ENCODE data around the gene PAGR1. TPM values are rescaled to one million over a fixed set of nuclear protein-coding genes. Genes with fewer than 3 reads are reported as not detected.

The PAGR1 gene
- total and polyA plus RNA-seq, 9 of the 15 experiments (the other 6 are each of a cell fraction or from before 2014, with no cell fraction given): 1.4 to 58.2 (median 16.8) TPM

DNA sequence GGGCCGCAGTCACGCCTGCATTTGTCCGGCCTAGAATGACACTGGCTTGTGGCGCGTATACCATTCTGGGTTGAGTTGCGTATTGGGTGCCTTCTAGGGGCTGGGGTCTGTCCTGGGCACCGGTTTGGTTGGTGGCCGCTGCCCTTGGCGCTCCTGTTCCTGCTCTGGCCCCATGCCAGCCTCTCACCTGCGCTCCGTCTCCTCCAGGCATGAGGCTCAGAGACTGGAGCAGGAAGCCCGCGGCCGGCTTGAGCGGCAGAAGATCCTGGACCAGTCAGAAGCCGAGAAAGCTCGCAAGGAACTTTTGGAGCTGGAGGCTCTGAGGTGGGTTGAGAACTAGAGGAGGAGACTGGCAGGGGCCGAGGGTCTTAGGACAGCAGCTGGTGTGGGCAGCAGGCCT is 29.7 kb downstream of the PAGR1 start:
- no peak for FAIRE-seq
- no TSS peak for BruUV-seq (replicated peaks)
- POLR2A ChIA-PET: interaction anchor here (1.2 kb wide), 1 partner anchor 11 kb away, joined by 4 read pairs; no protein-coding TSS in a partner anchor
- no peaks in the 10 kb centered on the region for H4K20me1 ChIP-seq (replicated peaks; ENCODE audit: control insufficient read depth, insufficient read depth, low read length)
- DNase-seq (ENCODE audit: extremely low read depth in 1 of 4, low spot score in 3 of 4): no peak
- in situ Hi-C loops (cut with MboI): no loop called here
- H3K4me3 ChIP-seq: no peak overlapping the region
- intact Hi-C loops (cut with micrococcal nuclease): no loop called here
- 76% methylated on average over 16 of the region's 18 CpGs for WGBS (ENCODE audit: insufficient coverage, low coverage, missing lambda C conversion rate)
- H3K36me3 ChIP-seq (ENCODE audit: control insufficient read depth, insufficient read depth, low read length): no peaks in the 10 kb centered on the region
- 0 out of 5 replicates have a peak, but pooled peaks cover 0 to 4% of the 10 kb centered on the region in 2 experiments for H3K27me3 ChIP-seq (ENCODE audit: control insufficient read depth in 2 of 2, insufficient read depth in 2 of 2, low read length in 2 of 2)
- H2AFZ ChIP-seq (ENCODE audit: low read depth, low read length): no peak overlapping the region
- H3K9me1 ChIP-seq (ENCODE audit: control insufficient read depth, insufficient read depth, low read length): no peaks in the 10 kb centered on the region
- peaks cover 0 to 36% of the 10 kb centered on the region in 2 experiments; a peak in 2 of 5 replicates for H3K4me1 ChIP-seq (replicated peaks in 1 of 2; ENCODE audit: control insufficient read depth in 2 of 2, insufficient read depth in 2 of 2, low read length in 2 of 2)
- CTCF ChIA-PET (ENCODE audit: low intra/inter-chr PET ratio): no interaction called here
- H3K4me2 ChIP-seq (ENCODE audit: insufficient read depth, low read length): no peak overlapping the region
- peak overlapping the region in 1 of 2 experiments; percentile 71; a peak in 2 of 4 replicates for H3K9ac ChIP-seq (ENCODE audit: insufficient read depth in 1 of 2, low read depth in 2 of 2, low read length in 2 of 2)
- H3K27ac ChIP-seq (ENCODE audit: extremely low read depth, low read depth, low read length): no peak overlapping the region
- TF ChIP-seq NFIC (IDR thresholded peaks at IDR 0.05) (0 out of 2 replicates have a peak, but pooled peaks have one; percentile 36), TCFL5 (CRISPR knock-in tag; conservative IDR thresholded peaks at IDR 0.05) (no peak), ARNT (IDR thresholded peaks at IDR 0.05) (no peak)
- TF ChIP-seq, protein P1, sequence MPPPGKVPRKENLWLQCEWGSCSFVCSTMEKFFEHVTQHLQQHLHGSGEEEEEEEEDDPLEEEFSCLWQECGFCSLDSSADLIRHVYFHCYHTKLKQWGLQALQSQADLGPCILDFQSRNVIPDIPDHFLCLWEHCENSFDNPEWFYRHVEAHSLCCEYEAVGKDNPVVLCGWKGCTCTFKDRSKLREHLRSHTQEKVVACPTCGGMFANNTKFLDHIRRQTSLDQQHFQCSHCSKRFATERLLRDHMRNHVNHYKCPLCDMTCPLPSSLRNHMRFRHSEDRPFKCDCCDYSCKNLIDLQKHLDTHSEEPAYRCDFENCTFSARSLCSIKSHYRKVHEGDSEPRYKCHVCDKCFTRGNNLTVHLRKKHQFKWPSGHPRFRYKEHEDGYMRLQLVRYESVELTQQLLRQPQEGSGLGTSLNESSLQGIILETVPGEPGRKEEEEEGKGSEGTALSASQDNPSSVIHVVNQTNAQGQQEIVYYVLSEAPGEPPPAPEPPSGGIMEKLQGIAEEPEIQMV (tag; conservative IDR thresholded peaks at IDR 0.05; ENCODE audit: low read depth): no peak
- no peak for ATAC-seq
- H3K9me3 ChIP-seq (replicated peaks; ENCODE audit: control insufficient read depth, insufficient read depth, low read depth, low read length): no peaks in the 10 kb centered on the region
- no peaks in the 10 kb centered on the region for H3K79me2 ChIP-seq (ENCODE audit: control insufficient read depth, insufficient read depth, low read length)

All from K562 (cell line).